SK-N-SH treated with all-trans-retinoic acid at 6 μM for 48 hours (cell line): ENCODE data around the gene HOXB4.

ENCODE experiments used
- ARNTL ChIP-seq: fragments of 450-650 bp; formaldehyde crosslinking; IDR thresholded peaks from 2 replicates; pipeline ENCODE4 v1.5.0; 2020; ENCODE audit warnings: low read depth, mild to moderate bottlenecking, moderate library complexity, borderline replicate concordance
- BACH2 ChIP-seq: fragments of 250-450 bp; sonication (Bioruptor Pico); IDR thresholded peaks from 2 replicates; pipeline ENCODE4 v1.9.0; 2021; ENCODE audit warnings: mild to moderate bottlenecking, borderline replicate concordance
- GLIS3 ChIP-seq: fragments of 250-450 bp; sonication (Bioruptor Pico); IDR thresholded peaks from 2 replicates; pipeline ENCODE4 v1.5.0; 2020; ENCODE audit warnings: mild to moderate bottlenecking, moderate library complexity
- OSR1 ChIP-seq: fragments of 250-450 bp; sonication (Bioruptor Pico); IDR thresholded peaks from 2 replicates; pipeline ENCODE4 v1.8.0; 2022; ENCODE audit warnings: moderate library complexity, mild to moderate bottlenecking, inconsistent platforms
- PATZ1 ChIP-seq: fragments of 250-450 bp; sonication (Bioruptor Pico); IDR thresholded peaks from 2 replicates; pipeline ENCODE4 v1.8.0; 2020; ENCODE audit warnings: mild to moderate bottlenecking, moderate library complexity, borderline replicate concordance
- RARB ChIP-seq: fragments of 250-450 bp; sonication (Bioruptor Pico); IDR thresholded peaks from 2 replicates; pipeline ENCODE4 v1.8.0; 2021; ENCODE audit warnings: mild to moderate bottlenecking, moderate library complexity
- TSHZ2 ChIP-seq: fragments of 250-450 bp; sonication (Bioruptor Pico); IDR thresholded peaks from 2 replicates; pipeline ENCODE4 v1.5.0; 2020; ENCODE audit warnings: mild to moderate bottlenecking, moderate library complexity
- ZFP3 ChIP-seq: fragments of 250-450 bp; sonication (Bioruptor Pico); IDR thresholded peaks from 2 replicates; pipeline ENCODE4 v1.5.0; 2020; ENCODE audit warnings: mild to moderate bottlenecking, moderate library complexity

GRCh38 chr17:48551596-48552465 is 26.3 kb downstream of the HOXB4 start:
- TF ChIP-seq GLIS3 (CRISPR knock-in tag) (no peak), ARNTL (CRISPR knock-in tag) (no peak), ZFP3 (CRISPR knock-in tag) (no peak), PATZ1 (CRISPR knock-in tag) (no peak), RARB (CRISPR knock-in tag) (no peak), OSR1 (CRISPR knock-in tag) (no peak), TSHZ2 (CRISPR knock-in tag) (no peak), BACH2 (CRISPR knock-in tag) (no peak)
